Testis (tissue), 3 donors: ENCODE data around the gene KIAA0232. TPM values are rescaled to one million over a fixed set of nuclear protein-coding genes. Genes with fewer than 3 reads are reported as not detected.

Source experiments
- DNase-seq: peaks from one replicate; pipeline ENCODE4 v3.0.0-alpha.2; 2019
- H3K27ac ChIP-seq, 2 donors: fragments of 200-600 bp; sonication (generic); one replicate each; pipeline ENCODE4 v1.5.1; 2019
- H3K27me3 ChIP-seq: fragments of 200-600 bp; sonication (generic); one replicate; pipeline ENCODE4 v1.5.1; 2019
- H3K36me3 ChIP-seq: fragments of 200-600 bp; sonication (generic); one replicate; pipeline ENCODE4 v1.5.1; 2017; ENCODE audit warnings: low read depth; ENCODE audit errors: missing control alignments
- H3K4me1 ChIP-seq: fragments of 200-600 bp; sonication (generic); one replicate; pipeline ENCODE4 v1.5.1; 2019
- H3K4me3 ChIP-seq, 2 donors: fragments of 200-600 bp; sonication (generic); one replicate each; pipeline ENCODE4 v1.5.1; 2017 to 2019
- H3K9me3 ChIP-seq: fragments of 200-600 bp; sonication (generic); one replicate; pipeline ENCODE4 v1.5.1; 2017
- POLR2A ChIP-seq: fragments of 450-650 bp; IDR thresholded peaks from one replicate; pipeline ENCODE4 v1.6.1; 2017; ENCODE audit warnings: antibody characterized with exemption, mild to moderate bottlenecking, moderate library complexity
- WGBS, 2 donors: methylation state at CpG; one replicate each; pipeline ENCODE4 v1.1.5; 2018; 5-methylcytosine and 5-hydroxymethylcytosine counted together
- intact Hi-C: fragments of 100-400 bp; cut with DNase I; formaldehyde crosslinking; loops from one replicate; pipeline ENCODE4 v1.15.1; 2023; ENCODE audit warnings: low total_unique reads
- polyA plus RNA-seq: library from polyadenylated mRNA; stranded (reverse); fragments of 350-450 nt; fragmentation: Illumina TruSeq; extraction: RNeasy Lipid Tissue Mini Kit (QIAGEN cat#74804); gene quantifications from one replicate; pipeline ENCODE4 v1.2.3, GENCODE V29; 2014; ENCODE audit warnings: low read depth, low replicate concordance; ENCODE audit not compliant: insufficient read depth
- total RNA-seq, 2 donors: library from RNA; depleted of rRNA; stranded (reverse); fragments of >200 nt; gene quantifications; one replicate each; pipeline ENCODE4 v1.2.3, GENCODE V29; 2016
- TF ChIP-seq, protein P1 (sequence below), 3 experiments: fragments of 450-650 bp in 2 of 3; fragments of 200-600 bp in 1 of 3; sonication (generic) in 1 of 3; IDR thresholded peaks; one replicate each; pipeline ENCODE4 v1.5.1; 2016 to 2019; ENCODE audit warnings: antibody characterized with exemption in 3 of 3, mild to moderate bottlenecking in 2 of 3, moderate library complexity in 1 of 3

KIAA0232 gene
- total and polyA plus RNA-seq, 3 donors from 2014 or later: 22.7 to 48.0 (median 47.9) TPM

DNA sequence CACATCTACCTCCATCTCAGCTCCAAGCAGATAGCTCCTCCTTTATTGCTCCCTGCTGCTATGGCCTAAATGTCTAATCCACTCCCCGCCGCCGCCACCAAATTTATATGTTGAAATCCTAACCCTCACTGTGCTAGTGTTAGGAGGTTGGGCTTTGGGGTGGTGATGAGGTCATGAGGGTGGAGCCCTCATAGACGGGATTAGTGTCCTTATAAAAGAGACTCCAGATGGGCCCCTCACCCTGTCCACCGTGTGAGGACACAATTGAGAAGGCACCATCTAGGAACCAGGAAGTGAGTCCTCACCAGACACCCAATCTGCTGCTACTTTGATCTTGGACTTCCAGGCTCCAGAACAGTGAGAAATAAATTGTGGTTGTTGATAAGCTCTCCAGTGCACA lies 113.5 kb downstream of the KIAA0232 start:
- TF ChIP-seq POLR2A: no peak
- TF ChIP-seq, protein P1, sequence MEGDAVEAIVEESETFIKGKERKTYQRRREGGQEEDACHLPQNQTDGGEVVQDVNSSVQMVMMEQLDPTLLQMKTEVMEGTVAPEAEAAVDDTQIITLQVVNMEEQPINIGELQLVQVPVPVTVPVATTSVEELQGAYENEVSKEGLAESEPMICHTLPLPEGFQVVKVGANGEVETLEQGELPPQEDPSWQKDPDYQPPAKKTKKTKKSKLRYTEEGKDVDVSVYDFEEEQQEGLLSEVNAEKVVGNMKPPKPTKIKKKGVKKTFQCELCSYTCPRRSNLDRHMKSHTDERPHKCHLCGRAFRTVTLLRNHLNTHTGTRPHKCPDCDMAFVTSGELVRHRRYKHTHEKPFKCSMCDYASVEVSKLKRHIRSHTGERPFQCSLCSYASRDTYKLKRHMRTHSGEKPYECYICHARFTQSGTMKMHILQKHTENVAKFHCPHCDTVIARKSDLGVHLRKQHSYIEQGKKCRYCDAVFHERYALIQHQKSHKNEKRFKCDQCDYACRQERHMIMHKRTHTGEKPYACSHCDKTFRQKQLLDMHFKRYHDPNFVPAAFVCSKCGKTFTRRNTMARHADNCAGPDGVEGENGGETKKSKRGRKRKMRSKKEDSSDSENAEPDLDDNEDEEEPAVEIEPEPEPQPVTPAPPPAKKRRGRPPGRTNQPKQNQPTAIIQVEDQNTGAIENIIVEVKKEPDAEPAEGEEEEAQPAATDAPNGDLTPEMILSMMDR (IDR thresholded peaks at IDR 0.05): no peak
- no peaks in the 10 kb centered on the region for H3K9me3 ChIP-seq

DNA sequence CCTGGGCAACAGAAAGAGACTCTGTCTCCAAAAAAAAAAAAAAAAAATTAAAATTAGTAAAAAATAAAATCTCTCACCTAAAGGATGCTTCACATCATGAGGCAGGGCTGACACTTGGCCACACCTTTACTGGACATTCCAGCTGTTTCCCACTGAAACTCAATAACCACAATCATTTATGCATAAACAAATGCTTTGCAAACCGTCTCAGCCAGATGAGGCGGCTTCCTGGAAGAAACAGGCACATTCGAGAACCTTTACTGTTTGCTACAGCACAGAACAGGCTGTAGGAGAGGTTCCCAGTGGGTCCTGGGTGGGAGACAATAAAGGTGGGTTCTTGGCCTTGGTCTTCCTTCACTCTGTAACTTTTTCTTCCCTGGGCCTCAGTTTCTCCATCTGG lies 116.2 kb downstream of the KIAA0232 start:
- Histone ChIP-seq H3K9me3 (no peaks in the 10 kb centered on the region), H3K4me3 (no peak overlapping the region), H3K27ac (no peak overlapping the region), H3K27me3 (no peaks in the 10 kb centered on the region), H3K4me1 (peaks cover 3% of the 10 kb centered on the region), H3K36me3 (no peaks in the 10 kb centered on the region)
- DNase-seq: no peak
- intact Hi-C loops: no loop called here
- 84 to 91% methylated on average over 3 of the region's 3 CpGs for WGBS, 2 donors
- TF ChIP-seq, protein P1 (IDR thresholded peaks at IDR 0.05): no peak
- TF ChIP-seq POLR2A: no peak

More for the DNA sequence above, 113.5 kb downstream of the KIAA0232 start:
- DNase-seq: no peak
- no peak overlapping the region for H3K4me3 ChIP-seq
- peaks cover 9% of the 10 kb centered on the region for H3K4me1 ChIP-seq
- WGBS, 2 donors: 85 to 88% methylated on average over 5 of the region's 5 CpGs
- no peaks in the 10 kb centered on the region for H3K27me3 ChIP-seq
- intact Hi-C loops: no loop called here
- H3K36me3 ChIP-seq: no peaks in the 10 kb centered on the region
- H3K27ac ChIP-seq: no peak overlapping the region

DNA sequence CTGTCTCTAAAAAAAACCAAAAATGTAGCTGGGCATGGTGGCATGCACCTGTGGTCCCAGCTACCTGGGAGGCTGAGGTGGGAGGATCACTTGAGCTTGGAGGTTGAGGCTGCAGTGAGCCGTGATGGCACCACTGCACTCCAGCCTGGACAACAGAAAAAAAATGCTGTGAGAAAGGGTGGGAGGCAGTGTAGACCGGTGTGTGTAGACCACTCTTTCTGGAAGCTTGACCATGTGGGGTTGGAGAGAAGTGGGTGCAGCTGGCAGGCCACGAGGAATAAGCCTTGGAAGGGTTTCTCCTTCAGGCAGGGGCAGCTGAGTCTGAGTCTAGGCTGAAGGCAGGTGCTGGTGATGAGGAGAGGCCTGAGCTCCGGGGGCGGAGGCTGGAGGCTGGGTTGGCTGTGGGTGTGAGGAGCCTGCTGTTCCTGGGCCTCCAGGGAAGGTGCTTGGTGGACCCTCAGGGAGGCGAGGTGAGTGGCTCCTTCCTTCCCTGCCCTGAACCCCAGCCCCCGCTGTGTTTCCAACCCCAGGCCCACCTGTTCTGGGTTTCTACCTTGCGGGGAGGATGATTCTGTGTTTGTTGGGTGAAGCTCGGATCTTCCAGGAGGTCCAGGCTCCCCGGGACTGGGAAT lies 117.8 kb downstream of the KIAA0232 start:
- no peak for TF ChIP-seq POLR2A
- TF ChIP-seq, protein P1 (IDR thresholded peaks at IDR 0.05): no peak
- H3K4me3 ChIP-seq: no peak overlapping the region
- no peak overlapping the region for H3K27ac ChIP-seq
- no peaks in the 10 kb centered on the region for H3K36me3 ChIP-seq
- intact Hi-C loops: no loop called here
- peaks cover 3% of the 10 kb centered on the region for H3K4me1 ChIP-seq
- H3K9me3 ChIP-seq: no peaks in the 10 kb centered on the region
- 97% methylated on average over 9 to 10 of the region's 10 CpGs for WGBS, 2 donors
- no peak for DNase-seq
- H3K27me3 ChIP-seq: no peaks in the 10 kb centered on the region

DNA sequence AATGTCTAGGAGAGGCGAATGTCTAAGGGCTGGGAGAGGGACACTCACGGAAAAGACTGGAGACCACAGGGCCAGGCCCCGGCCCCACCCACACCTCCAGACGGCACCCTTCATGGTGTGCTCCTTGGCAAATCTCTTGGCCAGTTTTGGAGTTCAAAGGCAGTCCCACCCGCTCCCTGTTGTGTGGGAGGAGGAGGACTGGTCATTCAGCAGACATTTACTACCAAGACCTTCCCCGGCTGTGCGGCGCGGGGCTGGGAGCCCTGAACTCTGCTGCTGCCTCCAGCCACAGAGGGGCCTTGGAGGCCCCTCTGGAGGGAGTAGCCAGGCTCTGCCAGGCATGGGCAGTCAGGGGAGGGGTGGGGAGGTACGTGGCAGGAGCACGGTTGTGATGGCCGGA lies 118.4 kb downstream of the KIAA0232 start:
- TF ChIP-seq, protein P1 (IDR thresholded peaks at IDR 0.05): no peak
- no peak for TF ChIP-seq POLR2A
- Histone ChIP-seq H3K36me3 (no peaks in the 10 kb centered on the region), H3K9me3 (no peaks in the 10 kb centered on the region), H3K27ac (no peak overlapping the region), H3K27me3 (no peaks in the 10 kb centered on the region), H3K4me3 (no peak overlapping the region), H3K4me1 (peaks cover 3% of the 10 kb centered on the region)
- no peak for DNase-seq
- intact Hi-C loops: no loop called here
- 84 to 87% methylated on average over 11 to 12 of the region's 12 CpGs for WGBS, 2 donors

DNA sequence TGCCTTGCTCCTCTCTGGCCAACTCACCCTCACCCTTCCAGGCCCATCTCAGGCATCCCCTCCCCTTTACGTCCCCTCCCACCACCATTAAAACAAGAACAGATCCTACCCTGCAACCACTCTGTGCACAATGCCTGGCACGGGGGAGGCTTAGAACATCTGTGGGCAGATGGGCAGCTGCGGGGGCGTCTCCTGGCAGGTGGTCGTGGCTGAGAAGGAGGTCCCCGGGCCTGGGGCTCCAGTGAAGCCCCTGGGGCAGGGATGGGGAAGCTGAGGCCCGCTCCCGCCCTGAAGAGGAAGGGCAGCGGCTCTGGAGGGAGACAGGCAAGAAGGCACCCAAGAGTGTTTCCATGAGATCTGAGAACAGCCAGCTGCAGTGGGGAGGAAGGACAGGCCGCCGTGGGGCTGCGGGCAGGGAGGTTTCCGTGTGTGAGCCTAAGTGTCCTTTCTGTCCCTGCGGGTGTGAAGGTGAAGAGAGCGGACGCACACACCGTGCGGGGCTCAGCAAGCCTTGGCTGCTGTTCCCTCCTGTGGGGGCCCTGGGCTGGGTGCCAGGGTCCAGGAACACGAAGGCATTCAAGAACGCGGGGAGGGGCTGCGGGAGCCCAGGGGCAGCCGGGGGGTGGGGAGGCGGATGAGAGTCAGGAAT lies 119.3 kb downstream of the KIAA0232 start:
- Histone ChIP-seq H3K27me3 (no peaks in the 10 kb centered on the region), H3K4me1 (peaks cover 3% of the 10 kb centered on the region), H3K4me3 (no peak overlapping the region), H3K36me3 (no peaks in the 10 kb centered on the region), H3K9me3 (no peaks in the 10 kb centered on the region), H3K27ac (no peak overlapping the region)
- intact Hi-C loops: no loop called here
- WGBS, 2 donors: 39 to 43% methylated on average over 18 to 24 of the region's 24 CpGs
- TF ChIP-seq, protein P1 (IDR thresholded peaks at IDR 0.05): no peak
- TF ChIP-seq POLR2A: no peak
- no peak for DNase-seq
